Stomach (tissue), 9 donors: ENCODE data around the gene ZFPM1. TPM values are rescaled to one million over a fixed set of nuclear protein-coding genes. Genes with fewer than 3 reads are reported as not detected.
A peak's percentile ranks its signal among the peaks of the same experiment; 100 is the strongest.

Experiments used
- DNase-seq, 2 donors: peaks; one replicate each; pipeline versions ENCODE4 v3.0.0 to v3.0.0-alpha.2; 2013 to 2019
- H3K27ac ChIP-seq, 5 donors: fragments of 200-600 bp in 4 of 5; sonication (generic) in 4 of 5; one replicate each; pipeline ENCODE4 v1.5.1; 2013 to 2019; ENCODE audit warnings: mild to moderate bottlenecking in 1 of 5, moderate library complexity in 1 of 5
- H3K27me3 ChIP-seq, 3 donors: fragments of 200-600 bp; sonication (generic); one replicate each; pipeline ENCODE4 v1.5.1; 2017 to 2019; ENCODE audit warnings: mixed run types in 1 of 3
- H3K36me3 ChIP-seq, 4 donors: fragments of 200-600 bp; sonication (generic); 1 replicate in 3 of 4; 2 replicates in 1 of 4; pipeline ENCODE4 v1.5.1; 2016 to 2019
- H3K4me1 ChIP-seq, 4 donors: fragments of 200-600 bp; sonication (generic); one replicate each; pipeline ENCODE4 v1.5.1; 2016 to 2019
- H3K4me3 ChIP-seq, 4 donors: fragments of 200-600 bp; sonication (generic) in 3 of 4; one replicate each; pipeline ENCODE4 v1.5.1; 2016 to 2019; ENCODE audit warnings: mild to moderate bottlenecking in 1 of 4
- H3K9me3 ChIP-seq, 4 donors: fragments of 200-600 bp; sonication (generic); one replicate each; pipeline ENCODE4 v1.5.1; 2016 to 2019
- EP300 ChIP-seq: sonication (generic); formaldehyde crosslinking; IDR thresholded peaks from one replicate; pipeline ENCODE4 v1.6.1; 2017; ENCODE audit warnings: antibody characterized with exemption
- POLR2A ChIP-seq, 4 donors: fragments of 450-650 bp; IDR thresholded peaks; one replicate each; pipeline ENCODE4 v1.6.1; 2016; ENCODE audit warnings: antibody characterized with exemption in 4 of 4, control low read depth in 2 of 4, mild to moderate bottlenecking in 1 of 4, moderate library complexity in 1 of 4
- POLR2AphosphoS5 ChIP-seq, 3 donors: sonication (generic); formaldehyde crosslinking; IDR thresholded peaks; one replicate each; pipeline ENCODE4 v1.6.1; 2016; ENCODE audit warnings: antibody characterized with exemption in 3 of 3
- WGBS, 5 donors: extraction: QIAGEN DNeasy Blood & Tissue Kit in 3 of 5; methylation state at CpG; one replicate each; pipeline versions ENCODE4 v1.1.5 to v1.1.7; 2013 to 2018; 5-methylcytosine and 5-hydroxymethylcytosine counted together
- intact Hi-C: fragments of 100-400 bp; cut with DNase I; formaldehyde crosslinking; loops from one replicate; pipeline ENCODE4 v1.15.1; 2023; ENCODE audit warnings: low total_unique reads
- polyA plus RNA-seq, 3 donors: library from polyadenylated mRNA; stranded (reverse); fragments of 200-250 nt; gene quantifications; one replicate each; pipeline ENCODE4 v1.2.3, GENCODE V29; 2013
- total RNA-seq, 5 donors: library from RNA; depleted of rRNA; stranded (reverse); fragments of >200 nt; gene quantifications; one replicate each; pipeline versions ENCODE4 v1.1.0 to v1.2.3, GENCODE V29; 2014 to 2016
- TF ChIP-seq, protein P1 (sequence below), 7 experiments: fragments of 450-650 bp in 4 of 7; fragments of 200-600 bp in 3 of 7; sonication (generic) in 3 of 7; IDR thresholded peaks; one replicate each; pipeline ENCODE4 v1.5.1; 2016 to 2019; ENCODE audit warnings: antibody characterized with exemption in 7 of 7, control low read depth in 2 of 7, mild to moderate bottlenecking in 1 of 7
- donor health status: healthy with polysubstance abuse.
- donor health status: Bipolar disorder and iron deficiency.
- donor health status: healthy.

Gene ZFPM1
- total and polyA plus RNA-seq, 8 donors = 3.9 to 85.7 (median 12.9) TPM

DNA sequence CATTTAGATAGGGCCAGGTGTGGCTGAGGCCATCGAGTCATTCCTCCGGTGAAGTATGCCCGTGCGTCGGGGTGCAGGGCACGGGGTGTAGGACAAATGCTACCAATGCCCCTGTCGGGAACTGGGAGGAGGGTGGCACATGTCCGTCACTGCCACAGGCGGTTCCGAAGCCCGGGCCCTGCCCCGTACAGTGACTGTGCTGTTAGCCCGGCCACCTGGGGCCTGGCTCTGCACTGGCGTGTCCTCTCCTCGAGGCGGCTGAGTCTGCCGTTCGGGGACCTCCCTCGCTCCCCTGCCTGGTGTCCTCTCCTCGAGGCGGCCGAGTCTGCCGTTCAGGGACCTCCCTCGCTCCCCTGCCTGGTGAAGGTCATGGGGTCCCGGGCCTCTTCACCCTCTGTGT is 7.0 kb upstream of the ZFPM1 start:
- Histone ChIP-seq H3K27ac (no peak overlapping the region), H3K9me3 (no peaks in the 10 kb centered on the region), H3K4me3 (no peak overlapping the region), H3K27me3 (peaks cover 0 to 42% (median 0%) of the 10 kb centered on the region in 3 donors), H3K4me1 (peaks cover 0 to 27% (median 15%) of the 10 kb centered on the region in 4 donors), H3K36me3 (no peaks in the 10 kb centered on the region)
- 84 to 90% (median 89%) methylated on average over 19 to 25 of the region's 25 CpGs for WGBS, 5 donors
- intact Hi-C loops = loop anchor here (10.0 kb wide), 1 partner anchor 79 kb away; no protein-coding TSS in a partner anchor
- no peak for DNase-seq
- no peak for TF ChIP-seq POLR2A (IDR thresholded peaks at IDR 0.05)
- TF ChIP-seq, protein P1, sequence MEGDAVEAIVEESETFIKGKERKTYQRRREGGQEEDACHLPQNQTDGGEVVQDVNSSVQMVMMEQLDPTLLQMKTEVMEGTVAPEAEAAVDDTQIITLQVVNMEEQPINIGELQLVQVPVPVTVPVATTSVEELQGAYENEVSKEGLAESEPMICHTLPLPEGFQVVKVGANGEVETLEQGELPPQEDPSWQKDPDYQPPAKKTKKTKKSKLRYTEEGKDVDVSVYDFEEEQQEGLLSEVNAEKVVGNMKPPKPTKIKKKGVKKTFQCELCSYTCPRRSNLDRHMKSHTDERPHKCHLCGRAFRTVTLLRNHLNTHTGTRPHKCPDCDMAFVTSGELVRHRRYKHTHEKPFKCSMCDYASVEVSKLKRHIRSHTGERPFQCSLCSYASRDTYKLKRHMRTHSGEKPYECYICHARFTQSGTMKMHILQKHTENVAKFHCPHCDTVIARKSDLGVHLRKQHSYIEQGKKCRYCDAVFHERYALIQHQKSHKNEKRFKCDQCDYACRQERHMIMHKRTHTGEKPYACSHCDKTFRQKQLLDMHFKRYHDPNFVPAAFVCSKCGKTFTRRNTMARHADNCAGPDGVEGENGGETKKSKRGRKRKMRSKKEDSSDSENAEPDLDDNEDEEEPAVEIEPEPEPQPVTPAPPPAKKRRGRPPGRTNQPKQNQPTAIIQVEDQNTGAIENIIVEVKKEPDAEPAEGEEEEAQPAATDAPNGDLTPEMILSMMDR (IDR thresholded peaks at IDR 0.05) = no peak
- TF ChIP-seq EP300 = no peak
- TF ChIP-seq POLR2AphosphoS5 (IDR thresholded peaks at IDR 0.05) = no peak

- Histone ChIP-seq H3K4me1 (peaks cover 0 to 31% (median 18%) of the 10 kb centered on the region in 4 donors), H3K36me3 (no peaks in the 10 kb centered on the region), H3K27ac (no peak overlapping the region), H3K9me3 (no peaks in the 10 kb centered on the region), H3K4me3 (no peak overlapping the region), H3K27me3 (peaks cover 0 to 40% (median 0%) of the 10 kb centered on the region in 3 donors)
- intact Hi-C loops = loop anchor here (10.0 kb wide), 1 partner anchor 78 kb away; no protein-coding TSS in a partner anchor
- WGBS, 5 donors = 88 to 94% (median 93%) methylated on average over 26 of the region's 26 CpGs
- no peak for TF ChIP-seq POLR2AphosphoS5 (IDR thresholded peaks at IDR 0.05)
- no peak for TF ChIP-seq EP300
- no peak for TF ChIP-seq POLR2A (IDR thresholded peaks at IDR 0.05)
- TF ChIP-seq, protein P1 (IDR thresholded peaks at IDR 0.05) = no peak
- DNase-seq = no peak
These were observed 6.3 kb upstream of the ZFPM1 start for GRCh38 chr16:88446736-88447135.

DNA sequence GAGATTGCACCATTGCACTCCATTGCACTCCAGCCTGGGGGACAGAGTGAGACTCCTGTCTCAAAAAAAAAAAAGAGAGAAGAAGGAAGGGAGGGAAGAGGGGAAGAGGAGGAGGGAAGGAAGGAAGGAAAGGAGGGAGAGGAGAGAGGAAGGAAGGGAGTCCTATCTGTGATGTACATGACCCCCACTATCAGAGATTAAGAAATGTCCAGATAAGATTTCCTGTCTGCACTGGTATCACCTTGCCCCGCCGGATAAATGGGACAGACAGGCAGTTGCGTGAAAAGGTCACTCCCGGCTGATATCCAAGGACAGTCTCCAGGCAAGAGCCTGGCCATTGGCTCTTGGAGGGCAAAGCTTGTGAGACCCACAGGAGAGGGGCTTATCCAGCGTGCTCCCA is 5.2 kb upstream of the ZFPM1 start:
- no peak overlapping the region for H3K4me3 ChIP-seq
- intact Hi-C loops = loop anchor here (10.0 kb wide), 1 partner anchor 77 kb away; no protein-coding TSS in a partner anchor
- no peaks in the 10 kb centered on the region for H3K9me3 ChIP-seq
- no peak overlapping the region for H3K27ac ChIP-seq
- 33 to 55% (median 53%) methylated on average over 3 to 5 of the region's 5 CpGs for WGBS, 5 donors
- peaks cover 6 to 34% (median 24%) of the 10 kb centered on the region in 4 donors for H3K4me1 ChIP-seq
- no peak for TF ChIP-seq EP300
- no peak for TF ChIP-seq POLR2AphosphoS5 (IDR thresholded peaks at IDR 0.05)
- TF ChIP-seq, protein P1 (IDR thresholded peaks at IDR 0.05) = no peak
- TF ChIP-seq POLR2A (IDR thresholded peaks at IDR 0.05) = no peak
- no peaks in the 10 kb centered on the region for H3K36me3 ChIP-seq
- no peak for DNase-seq
- peaks cover 0 to 29% (median 0%) of the 10 kb centered on the region in 3 donors for H3K27me3 ChIP-seq

DNA sequence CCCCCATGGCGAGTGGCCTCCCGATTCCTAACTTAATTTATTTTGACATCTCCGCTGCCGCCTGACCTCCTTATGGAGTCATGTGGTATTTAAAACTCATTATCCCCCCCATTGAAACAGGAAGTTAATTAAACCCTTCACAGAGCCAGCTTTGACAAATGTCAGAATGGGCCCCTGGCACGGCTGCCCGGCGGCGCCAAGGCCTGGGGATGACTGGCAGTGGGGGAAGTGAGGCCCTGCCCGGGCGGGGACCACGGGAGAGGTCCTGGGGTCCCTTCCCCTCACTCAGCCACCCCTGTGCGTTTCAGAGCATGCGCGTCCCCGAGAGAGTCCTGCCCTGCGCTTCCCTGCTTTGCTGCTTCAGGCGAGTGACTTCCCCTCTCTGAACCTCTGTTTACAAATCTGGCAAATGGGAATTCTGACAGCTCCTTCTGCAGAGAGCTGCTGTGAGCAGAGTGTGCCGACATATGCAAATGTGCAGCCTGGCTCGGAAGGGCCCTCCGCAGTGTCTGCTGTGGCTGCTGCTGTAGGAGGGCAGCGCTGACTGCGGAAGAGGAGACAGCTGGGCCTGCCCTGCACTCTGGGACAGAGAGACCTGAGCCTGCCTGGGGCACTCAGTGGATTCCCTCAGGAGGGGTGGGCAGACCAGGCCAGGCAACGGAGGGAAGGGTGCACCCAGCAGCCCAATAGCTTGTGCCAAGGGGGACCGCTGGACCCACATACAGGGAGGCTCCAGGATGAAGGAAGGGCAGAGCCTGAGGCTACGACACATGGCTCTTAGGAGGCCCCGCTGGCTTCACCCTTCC is 4.4 kb upstream of the ZFPM1 start:
- H3K36me3 ChIP-seq = no peaks in the 10 kb centered on the region
- intact Hi-C loops = loop anchor here (10.0 kb wide), 1 partner anchor 76 kb away; no protein-coding TSS in a partner anchor
- H3K4me1 ChIP-seq = peaks cover 7 to 27% (median 18%) of the 10 kb centered on the region in 4 donors
- H3K4me3 ChIP-seq = no peak overlapping the region
- H3K27me3 ChIP-seq = peaks cover 0 to 23% (median 0%) of the 10 kb centered on the region in 3 donors
- no peak for TF ChIP-seq EP300
- TF ChIP-seq POLR2AphosphoS5 (IDR thresholded peaks at IDR 0.05) = no peak
- TF ChIP-seq POLR2A (IDR thresholded peaks at IDR 0.05) = no peak
- 67 to 72% (median 69%) methylated on average over 25 to 26 of the region's 26 CpGs for WGBS, 5 donors
- no peak overlapping the region for H3K27ac ChIP-seq
- DNase-seq = peak in 1 of 2 donors; percentile 48
- H3K9me3 ChIP-seq = no peaks in the 10 kb centered on the region
